CD14-positive monocyte (primary cell): ENCODE data around the gene SOCS2. TPM values are rescaled to one million over a fixed set of nuclear protein-coding genes. Genes with fewer than 3 reads are reported as not detected.

ENCODE experiments used
- DNase-seq, 3 donors: peaks; one replicate each; pipeline ENCODE4 v3.0.0-alpha.2; 2011 to 2022
- H2AFZ ChIP-seq: 2 replicates; pipeline ENCODE4 v1.6.0; 2012; ENCODE audit warnings: mild to moderate bottlenecking, low read depth, low read length, inconsistent platforms; ENCODE audit not compliant: insufficient read depth, poor library complexity, severe bottlenecking
- H3K27ac ChIP-seq, 2 donors: 1 replicate in 1 of 2; 2 replicates in 1 of 2; pipeline ENCODE4 v1.5.1; 2012 to 2013; ENCODE audit warnings: low read length in 2 of 2, control low read depth in 1 of 2, inconsistent platforms in 1 of 2, low read depth in 1 of 2, mild to moderate bottlenecking in 1 of 2
- H3K27me3 ChIP-seq, 2 donors: one replicate each; pipeline versions ENCODE4 v1.6.0 to v1.6.1; 2011 to 2013; ENCODE audit warnings: low read length in 2 of 2; ENCODE audit not compliant: control insufficient read depth in 2 of 2, insufficient read depth in 2 of 2
- H3K36me3 ChIP-seq, 2 donors: replicated peaks in 1 of 2; 1 replicate in 1 of 2; 2 replicates in 1 of 2; pipeline versions ENCODE4 v1.5.1 to v1.6.1; 2012 to 2013; ENCODE audit warnings: low read length in 2 of 2, control low read depth in 1 of 2, inconsistent platforms in 1 of 2, mild to moderate bottlenecking in 1 of 2; ENCODE audit not compliant: insufficient read depth in 2 of 2, control insufficient read depth in 1 of 2
- H3K4me1 ChIP-seq, 2 donors: 1 replicate in 1 of 2; 2 replicates in 1 of 2; pipeline versions ENCODE4 v1.5.1 to v1.6.1; 2012 to 2013; ENCODE audit warnings: low read length in 2 of 2, control low read depth in 1 of 2, inconsistent platforms in 1 of 2, mild to moderate bottlenecking in 1 of 2, moderate library complexity in 1 of 2; ENCODE audit not compliant: insufficient read depth in 2 of 2, control insufficient read depth in 1 of 2
- H3K4me2 ChIP-seq: replicated peaks from 2 replicates; pipeline ENCODE3; 2012; ENCODE audit warnings: low read length, moderate library complexity, mild to moderate bottlenecking; ENCODE audit not compliant: poor library complexity, severe bottlenecking; ENCODE audit errors: extremely low read depth
- H3K4me3 ChIP-seq, 3 experiments: fragments of 200-600 bp in 1 of 3; sonication (generic) in 1 of 3; replicated peaks in 1 of 3; 1 replicate in 2 of 3; 2 replicates in 1 of 3; pipeline ENCODE4 v1.5.1; 2011 to 2013; ENCODE audit warnings: low read length in 3 of 3, mild to moderate bottlenecking in 3 of 3, control low read depth in 2 of 3, low read depth in 2 of 3, inconsistent platforms in 1 of 3, moderate library complexity in 1 of 3
- H3K79me2 ChIP-seq: 2 replicates; pipeline ENCODE4 v1.6.0; 2012; ENCODE audit warnings: mild to moderate bottlenecking, control low read depth, inconsistent platforms, low read length, moderate library complexity; ENCODE audit not compliant: insufficient read depth
- H3K9ac ChIP-seq: 2 replicates; pipeline ENCODE4 v1.6.0; 2017; ENCODE audit warnings: low read length, mild to moderate bottlenecking; ENCODE audit not compliant: insufficient read depth, poor library complexity, severe bottlenecking
- H3K9me3 ChIP-seq, 2 donors: replicated peaks in 1 of 2; 1 replicate in 1 of 2; 2 replicates in 1 of 2; pipeline versions ENCODE4 v1.5.1 to v1.6.1; 2012 to 2013; ENCODE audit warnings: low read length in 2 of 2, control low read depth in 1 of 2; ENCODE audit not compliant: control insufficient read depth in 1 of 2, insufficient read depth in 1 of 2
- H4K20me1 ChIP-seq: 2 replicates; pipeline ENCODE4 v1.6.0; 2012; ENCODE audit warnings: mild to moderate bottlenecking, low read length, control low read depth, moderate library complexity; ENCODE audit not compliant: insufficient read depth
- H3K27ac Mint-ChIP-seq, 7 donors: one replicate each; pipeline ENCODE4 v1.8.0; 2020; ENCODE audit warnings: mild to moderate bottlenecking in 7 of 7, mixed read lengths in 7 of 7, moderate library complexity in 6 of 7, inconsistent platforms in 2 of 7
- H3K27me3 Mint-ChIP-seq, 3 donors: one replicate each; pipeline ENCODE4 v1.8.0; 2021 to 2022; ENCODE audit warnings: low read depth in 3 of 3, mild to moderate bottlenecking in 3 of 3, mixed read lengths in 3 of 3, moderate library complexity in 3 of 3, inconsistent platforms in 1 of 3
- H3K36me3 Mint-ChIP-seq, 2 donors: one replicate each; pipeline ENCODE4 v1.8.0; 2020; ENCODE audit warnings: mixed read lengths in 2 of 2, inconsistent platforms in 1 of 2, mild to moderate bottlenecking in 1 of 2
- H3K4me1 Mint-ChIP-seq: one replicate; pipeline ENCODE4 v1.8.0; 2020; ENCODE audit warnings: mild to moderate bottlenecking, mixed read lengths
- H3K4me3 Mint-ChIP-seq, 2 donors: one replicate each; pipeline ENCODE4 v1.8.0; 2020; ENCODE audit warnings: mild to moderate bottlenecking in 2 of 2, mixed read lengths in 2 of 2, moderate library complexity in 1 of 2
- H3K9me3 Mint-ChIP-seq, 7 donors: one replicate each; pipeline ENCODE4 v1.8.0; 2020 to 2022; ENCODE audit warnings: mixed read lengths in 7 of 7, mild to moderate bottlenecking in 6 of 7, moderate library complexity in 6 of 7, inconsistent platforms in 2 of 7
- CTCF ChIP-seq: fragments of 200-600 bp; IDR thresholded peaks from one replicate; pipeline ENCODE4 v1.8.0; 2022; ENCODE audit warnings: antibody characterized with exemption, mild to moderate bottlenecking
- whole genome bisulfite sequencing: methylation state at CpG from one replicate; pipeline ENCODE4 v1.1.5; 2013; ENCODE audit warnings: missing lambda C conversion rate; ENCODE audit not compliant: insufficient coverage; 5-methylcytosine and 5-hydroxymethylcytosine counted together
- intact Hi-C, 2 donors: fragments of 100-400 bp; cut with micrococcal nuclease; formaldehyde crosslinking; loops; one replicate each; pipeline versions ENCODE4 v1.15.0 to v1.15.1; 2023
- polyA plus RNA-seq, 3 donors: library from polyadenylated mRNA; depleted of rRNA in 1 of 3; unstranded in 2 of 3; stranded (reverse) in 1 of 3; fragments of 300-500 nt in 2 of 3; fragments of >200 nt in 1 of 3; fragmentation: Illumina TruSeq in 2 of 3; gene quantifications; 1 replicate in 2 of 3; 2 replicates in 1 of 3; pipeline ENCODE4 v1.2.3, GENCODE V29; 2012 to 2021

The SOCS2 gene
- polyA plus RNA-seq, 3 donors = 0.18 to 0.91 (median 0.22) TPM

- Mint-ChIP-seq H3K27ac (no peak overlapping the region), H3K36me3 (no peaks in the 10 kb centered on the region), H3K4me3 (no peak overlapping the region), H3K4me1 (peaks cover under 1% of the 10 kb centered on the region), H3K9me3 (no peaks in the 10 kb centered on the region), H3K27me3 (peaks cover 0 to 5% (median 2%) of the 10 kb centered on the region in 3 donors)
- H3K4me3 ChIP-seq = no peak overlapping the region
- H3K27me3 ChIP-seq = no peaks in the 10 kb centered on the region
- H2AFZ ChIP-seq = no peak overlapping the region
- intact Hi-C loops = no loop called here
- DNase-seq = no peak
- H3K4me1 ChIP-seq = no peaks in the 10 kb centered on the region
- 8% methylated on average over 2 of the region's 5 CpGs for WGBS
- H4K20me1 ChIP-seq = no peaks in the 10 kb centered on the region
- H3K9me3 ChIP-seq = no peaks in the 10 kb centered on the region
- H3K4me2 ChIP-seq = no peak overlapping the region
- H3K79me2 ChIP-seq = no peaks in the 10 kb centered on the region
- H3K36me3 ChIP-seq = no peaks in the 10 kb centered on the region
- no peak overlapping the region for H3K27ac ChIP-seq
- H3K9ac ChIP-seq = no peak overlapping the region
- TF ChIP-seq CTCF = no peak
These were observed 35.5 kb upstream of the SOCS2 start for GRCh38 chr12:93536766-93537488.

GRCh38 chr12:93537769-93538168 is 34.7 kb upstream of the SOCS2 start:
- 80% methylated on average over 1 of the region's 5 CpGs for WGBS
- no peaks in the 10 kb centered on the region for H4K20me1 ChIP-seq
- no peak overlapping the region for H3K27ac ChIP-seq
- intact Hi-C loops = no loop called here
- H3K4me1 ChIP-seq = no peaks in the 10 kb centered on the region
- H3K27me3 ChIP-seq = no peaks in the 10 kb centered on the region
- Mint-ChIP-seq H3K27me3 (peaks cover 0 to 5% (median 0%) of the 10 kb centered on the region in 3 donors), H3K4me1 (peaks cover 2% of the 10 kb centered on the region), H3K9me3 (no peaks in the 10 kb centered on the region), H3K4me3 (no peak overlapping the region), H3K27ac (no peak overlapping the region), H3K36me3 (no peaks in the 10 kb centered on the region)
- DNase-seq = no peak
- no peak overlapping the region for H3K9ac ChIP-seq
- no peaks in the 10 kb centered on the region for H3K9me3 ChIP-seq
- no peaks in the 10 kb centered on the region for H3K36me3 ChIP-seq
- H3K79me2 ChIP-seq = no peaks in the 10 kb centered on the region
- no peak overlapping the region for H3K4me3 ChIP-seq
- H3K4me2 ChIP-seq = no peak overlapping the region
- H2AFZ ChIP-seq = no peak overlapping the region
- TF ChIP-seq CTCF = peak; percentile 19
